Daoy (cell line): ENCODE results near the gene GNA14. TPM values are rescaled to one million over a fixed set of nuclear protein-coding genes. Genes with fewer than 3 reads are reported as not detected.
"Not testable (repeated sequence)": the region's sequence is repeated elsewhere in the genome, so short reads cannot be mapped to it uniquely, and the experiment has no call there.

Experiments
- DNase-seq: peaks from one replicate; pipeline ENCODE4 v3.0.0-alpha.2; 2015; ENCODE audit warnings: low read depth
- total RNA-seq: library from RNA; depleted of rRNA; stranded (reverse); fragments of >200 nt; shearing (Covaris generic); gene quantifications from 2 replicates; pipeline ENCODE4 v1.2.3, GENCODE V29; 2014

The GNA14 gene
- total RNA-seq, 1 experiment from 2014 or later = 0.23 TPM

- DNase-seq = not testable (repeated sequence)
Measured at GRCh38 chr9:77489405-77490163, 158.5 kb downstream of the GNA14 start.

GRCh38 chr9:77488439-77489126, 159.5 kb downstream of the GNA14 start:
- DNase-seq = no peak

- DNase-seq = no peak
Measured at GRCh38 chr9:77486968-77487367, 161.2 kb downstream of the GNA14 start.

- DNase-seq = no peak
Measured at GRCh38 chr9:77486463-77486862, 161.7 kb downstream of the GNA14 start.

GRCh38 chr9:77475641-77476473, 172.3 kb downstream of the GNA14 start:
- peak; percentile 47 for DNase-seq

- DNase-seq = no peak
Measured at GRCh38 chr9:77474936-77475335, 173.2 kb downstream of the GNA14 start.

GRCh38 chr9:77472646-77473045, 175.5 kb downstream of the GNA14 start:
- no peak for DNase-seq

- no peak for DNase-seq
Measured at GRCh38 chr9:77471572-77471971, 176.6 kb downstream of the GNA14 start.

GRCh38 chr9:77469515-77470231, 178.4 kb downstream of the GNA14 start:
- DNase-seq = no peak

GRCh38 chr9:77464661-77465060, 183.5 kb downstream of the GNA14 start:
- DNase-seq = no peak

- DNase-seq = no peak
Measured at GRCh38 chr9:77463151-77463550, 185.0 kb downstream of the GNA14 start.

GRCh38 chr9:77462066-77462465, 186.1 kb downstream of the GNA14 start:
- no peak for DNase-seq

- no peak for DNase-seq
Measured at GRCh38 chr9:77460938-77461337, 187.2 kb downstream of the GNA14 start.

- peak; percentile 72 for DNase-seq
Measured at GRCh38 chr9:77457916-77458592, 190.1 kb downstream of the GNA14 start.

GRCh38 chr9:77456829-77457437, 191.2 kb downstream of the GNA14 start:
- DNase-seq = peak; percentile 91

GRCh38 chr9:77455312-77455927, 192.7 kb downstream of the GNA14 start:
- DNase-seq = peak; percentile 42

- DNase-seq = no peak
Measured at GRCh38 chr9:77454663-77455062, 193.5 kb downstream of the GNA14 start.

GRCh38 chr9:77453825-77454647, 194.1 kb downstream of the GNA14 start:
- no peak for DNase-seq

GRCh38 chr9:77451507-77451906, 196.6 kb downstream of the GNA14 start:
- no peak for DNase-seq
